Midbrain (tissue), 1 donor: Measurements from ENCODE around the gene EEF2K.

Source experiments
- DNase-seq: peaks from one replicate; lab custom pipeline; 2025; lab: John Stamatoyannopoulos, UW

EEF2K gene

GRCh38 chr16:22335668-22336246 lies 129.7 kb downstream of the EEF2K start:
- DNase-seq: no peak

- no peak for DNase-seq
These were observed 130.5 kb downstream of the EEF2K start for GRCh38 chr16:22336581-22336980.

GRCh38 chr16:22337045-22337444 lies 131.0 kb downstream of the EEF2K start:
- DNase-seq: no peak

GRCh38 chr16:22337849-22338635 lies 132.0 kb downstream of the EEF2K start:
- DNase-seq: no peak
